Endothelial cell (in vitro differentiated cells): ENCODE data around the gene KCNQ1. TPM values are rescaled to one million over a fixed set of nuclear protein-coding genes. Genes with fewer than 3 reads are reported as not detected.

Source experiments
- DNase-seq: peaks from one replicate; pipeline ENCODE4 v3.0.0; 2021; ENCODE audit warnings: low spot score
- H3K27ac Mint-ChIP-seq: one replicate; pipeline ENCODE4 v1.8.0; 2021; ENCODE audit warnings: mixed read lengths, inconsistent platforms; ENCODE audit not compliant: unreplicated experiment
- H3K27me3 Mint-ChIP-seq: one replicate; pipeline ENCODE4 v1.8.0; 2021; ENCODE audit warnings: mild to moderate bottlenecking, moderate library complexity, mixed read lengths, inconsistent platforms; ENCODE audit not compliant: unreplicated experiment
- H3K36me3 Mint-ChIP-seq: one replicate; pipeline ENCODE4 v1.8.0; 2021; ENCODE audit warnings: mild to moderate bottlenecking, low read depth, mixed read lengths, inconsistent platforms; ENCODE audit not compliant: unreplicated experiment
- H3K4me1 Mint-ChIP-seq: one replicate; pipeline ENCODE4 v1.8.0; 2021; ENCODE audit warnings: mild to moderate bottlenecking, mixed read lengths, inconsistent platforms; ENCODE audit not compliant: unreplicated experiment
- H3K4me3 Mint-ChIP-seq: one replicate; pipeline ENCODE4 v1.8.0; 2021; ENCODE audit warnings: mild to moderate bottlenecking, mixed read lengths, inconsistent platforms; ENCODE audit not compliant: unreplicated experiment
- H3K9me3 Mint-ChIP-seq: one replicate; pipeline ENCODE4 v1.8.0; 2021; ENCODE audit warnings: mixed read lengths, inconsistent platforms; ENCODE audit not compliant: unreplicated experiment
- total RNA-seq: library from RNA; stranded (reverse); fragmentation: NEBNext Ultra II Directional; extraction: Animal tissue kit (Norgen Biotek cat#: 25700); gene quantifications from one replicate; pipeline ENCODE4 v1.2.1, GENCODE V29; 2021; ENCODE audit not compliant: unreplicated experiment
- TF ChIP-seq, protein P1 (sequence below): fragments of 200-600 bp; sonication (generic); IDR thresholded peaks from one replicate; pipeline ENCODE4 v1.5.0; 2021; ENCODE audit warnings: antibody characterized with exemption; ENCODE audit not compliant: unreplicated experiment

Gene KCNQ1
- total RNA-seq, 1 donor from 2014 or later: 35.3 TPM

DNA sequence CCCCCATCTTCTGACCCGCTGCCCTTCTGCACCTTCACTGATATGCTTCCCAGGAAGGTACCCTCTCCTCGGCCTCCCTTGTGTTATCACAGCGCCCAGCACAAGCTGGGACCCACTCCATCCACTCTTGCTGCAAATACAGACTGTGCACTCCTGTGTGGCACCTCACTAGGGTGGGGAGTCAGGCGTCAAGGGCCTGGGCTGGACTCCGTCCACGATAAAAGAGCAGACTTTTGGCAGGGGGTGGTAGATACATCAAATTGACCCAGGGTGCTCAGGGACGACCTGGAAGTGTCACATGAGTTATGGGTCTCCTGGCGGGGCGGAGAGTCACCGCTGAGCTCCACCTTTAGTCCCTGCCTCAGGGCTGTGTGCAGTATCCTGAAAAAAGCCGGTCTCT is 1.4 kb upstream of the KCNQ1 start:
- no peak overlapping the region for H3K4me3 Mint-ChIP-seq
- H3K27me3 Mint-ChIP-seq: peaks cover 7% of the 10 kb centered on the region
- no peak overlapping the region for H3K27ac Mint-ChIP-seq
- no peak for DNase-seq
- no peaks in the 10 kb centered on the region for H3K9me3 Mint-ChIP-seq
- no peaks in the 10 kb centered on the region for H3K36me3 Mint-ChIP-seq
- peaks cover 20% of the 10 kb centered on the region for H3K4me1 Mint-ChIP-seq
- TF ChIP-seq, protein P1, sequence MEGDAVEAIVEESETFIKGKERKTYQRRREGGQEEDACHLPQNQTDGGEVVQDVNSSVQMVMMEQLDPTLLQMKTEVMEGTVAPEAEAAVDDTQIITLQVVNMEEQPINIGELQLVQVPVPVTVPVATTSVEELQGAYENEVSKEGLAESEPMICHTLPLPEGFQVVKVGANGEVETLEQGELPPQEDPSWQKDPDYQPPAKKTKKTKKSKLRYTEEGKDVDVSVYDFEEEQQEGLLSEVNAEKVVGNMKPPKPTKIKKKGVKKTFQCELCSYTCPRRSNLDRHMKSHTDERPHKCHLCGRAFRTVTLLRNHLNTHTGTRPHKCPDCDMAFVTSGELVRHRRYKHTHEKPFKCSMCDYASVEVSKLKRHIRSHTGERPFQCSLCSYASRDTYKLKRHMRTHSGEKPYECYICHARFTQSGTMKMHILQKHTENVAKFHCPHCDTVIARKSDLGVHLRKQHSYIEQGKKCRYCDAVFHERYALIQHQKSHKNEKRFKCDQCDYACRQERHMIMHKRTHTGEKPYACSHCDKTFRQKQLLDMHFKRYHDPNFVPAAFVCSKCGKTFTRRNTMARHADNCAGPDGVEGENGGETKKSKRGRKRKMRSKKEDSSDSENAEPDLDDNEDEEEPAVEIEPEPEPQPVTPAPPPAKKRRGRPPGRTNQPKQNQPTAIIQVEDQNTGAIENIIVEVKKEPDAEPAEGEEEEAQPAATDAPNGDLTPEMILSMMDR: no peak

- TF ChIP-seq, protein P1: no peak
- no peak within 1 kb of the TSS for H3K27ac Mint-ChIP-seq
- no peaks in the 10 kb centered on the region for H3K9me3 Mint-ChIP-seq
- H3K27me3 Mint-ChIP-seq: peaks cover 7% of the 10 kb centered on the region
- no peaks in the 10 kb centered on the region for H3K36me3 Mint-ChIP-seq
- peak within 1 kb of the TSS; percentile 91 for H3K4me3 Mint-ChIP-seq
- peaks cover 22% of the 10 kb centered on the region for H3K4me1 Mint-ChIP-seq
- peak; percentile 36 for DNase-seq
These were observed 657 bp upstream of the KCNQ1 start, which contains the start of gene TRPM5 for GRCh38 chr11:2443881-2444820. TRPM5 (minus strand) TSS chr11:2444514; CDS start chr11:2423036, 21,478 bp downstream.

DNA sequence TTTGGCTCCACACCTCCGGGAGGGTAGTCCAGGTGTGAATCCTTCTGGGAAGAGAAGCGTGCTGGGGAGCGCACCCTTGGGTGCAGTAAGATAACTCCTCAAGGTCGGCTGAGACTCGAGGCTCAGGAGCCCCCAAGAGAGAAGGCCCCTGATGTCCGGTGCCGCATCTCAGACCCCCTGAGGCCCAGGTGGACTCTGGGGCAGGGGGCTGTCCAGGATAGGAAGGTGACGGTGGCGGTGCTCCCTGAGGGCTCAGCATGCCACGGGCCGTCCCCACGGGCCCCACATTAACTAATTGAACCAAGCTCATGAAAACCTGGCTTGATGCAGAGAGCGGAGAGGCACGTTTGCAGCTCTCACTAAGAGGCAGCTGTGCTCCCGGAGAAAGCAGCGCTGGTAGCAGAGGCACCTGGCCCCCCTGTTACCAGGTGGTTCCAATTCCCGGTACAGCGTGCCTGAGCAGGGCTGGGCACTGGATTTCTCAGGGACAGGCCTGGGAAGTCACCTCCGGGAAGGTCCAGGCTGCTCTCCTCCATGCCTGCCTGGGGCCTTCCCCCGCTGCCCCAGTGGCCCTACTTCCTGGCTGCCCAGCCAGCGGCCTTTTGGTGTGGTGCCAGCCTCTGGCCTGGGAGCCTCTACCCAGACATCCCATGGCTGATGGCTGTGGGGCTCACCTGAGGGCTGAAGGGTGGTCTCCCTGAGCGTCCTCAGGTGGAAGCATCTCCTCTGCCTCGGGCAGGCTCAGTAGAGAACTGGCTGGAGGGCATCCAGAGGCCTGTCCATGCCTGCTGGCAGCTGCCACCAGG is 1.1 kb downstream of the KCNQ1 start:
- no peaks in the 10 kb centered on the region for H3K9me3 Mint-ChIP-seq
- no peaks in the 10 kb centered on the region for H3K36me3 Mint-ChIP-seq
- peak overlapping the region; percentile 91 for H3K4me3 Mint-ChIP-seq
- peaks cover 22% of the 10 kb centered on the region for H3K4me1 Mint-ChIP-seq
- TF ChIP-seq, protein P1: no peak
- no peak for DNase-seq
- H3K27me3 Mint-ChIP-seq: peaks cover 11% of the 10 kb centered on the region
- H3K27ac Mint-ChIP-seq: no peak overlapping the region

- H3K4me1 Mint-ChIP-seq: peaks cover 22% of the 10 kb centered on the region
- no peaks in the 10 kb centered on the region for H3K36me3 Mint-ChIP-seq
- no peak for DNase-seq
- no peaks in the 10 kb centered on the region for H3K9me3 Mint-ChIP-seq
- peaks cover 11% of the 10 kb centered on the region for H3K27me3 Mint-ChIP-seq
- TF ChIP-seq, protein P1: no peak
- peak overlapping the region; percentile 67 for H3K4me3 Mint-ChIP-seq
- peak overlapping the region; percentile 70 for H3K27ac Mint-ChIP-seq
These were observed 1.9 kb downstream of the KCNQ1 start for GRCh38 chr11:2446590-2447252.
